ENCODE data around the gene IQCH. TPM values are rescaled to one million over a fixed set of nuclear protein-coding genes. Genes with fewer than 3 reads are reported as not detected.
"Not testable (repeated sequence)": the region's sequence is repeated elsewhere in the genome, so short reads cannot be mapped to it uniquely, and the experiment has no call there.

The IQCH gene
- total RNA-seq, 1 donor from 2014 or later: 5.2 TPM

DNA sequence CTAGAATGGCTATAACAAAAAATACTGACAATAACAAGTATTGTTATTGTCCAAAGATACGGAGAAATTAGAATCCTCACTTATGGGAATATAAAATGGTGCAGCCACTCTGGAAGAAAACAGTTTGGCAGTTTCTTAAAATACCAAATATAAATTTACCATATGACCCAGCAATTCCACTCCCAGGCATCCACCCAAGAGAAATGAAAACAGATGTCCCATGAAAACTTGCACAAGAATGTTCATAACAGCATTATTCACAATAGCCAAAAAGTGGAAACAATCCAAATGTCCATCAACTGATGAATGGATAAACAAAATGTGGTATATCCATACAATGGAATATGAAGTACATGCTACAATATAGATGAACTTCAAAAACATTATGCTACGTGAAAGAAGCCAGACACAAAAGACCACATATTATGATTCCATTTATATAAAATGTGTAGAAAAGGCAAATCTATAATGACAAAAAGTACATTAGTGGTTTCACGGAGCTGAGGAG lies 9.6 kb upstream of the IQCH start:
- TF ChIP-seq, protein P1, sequence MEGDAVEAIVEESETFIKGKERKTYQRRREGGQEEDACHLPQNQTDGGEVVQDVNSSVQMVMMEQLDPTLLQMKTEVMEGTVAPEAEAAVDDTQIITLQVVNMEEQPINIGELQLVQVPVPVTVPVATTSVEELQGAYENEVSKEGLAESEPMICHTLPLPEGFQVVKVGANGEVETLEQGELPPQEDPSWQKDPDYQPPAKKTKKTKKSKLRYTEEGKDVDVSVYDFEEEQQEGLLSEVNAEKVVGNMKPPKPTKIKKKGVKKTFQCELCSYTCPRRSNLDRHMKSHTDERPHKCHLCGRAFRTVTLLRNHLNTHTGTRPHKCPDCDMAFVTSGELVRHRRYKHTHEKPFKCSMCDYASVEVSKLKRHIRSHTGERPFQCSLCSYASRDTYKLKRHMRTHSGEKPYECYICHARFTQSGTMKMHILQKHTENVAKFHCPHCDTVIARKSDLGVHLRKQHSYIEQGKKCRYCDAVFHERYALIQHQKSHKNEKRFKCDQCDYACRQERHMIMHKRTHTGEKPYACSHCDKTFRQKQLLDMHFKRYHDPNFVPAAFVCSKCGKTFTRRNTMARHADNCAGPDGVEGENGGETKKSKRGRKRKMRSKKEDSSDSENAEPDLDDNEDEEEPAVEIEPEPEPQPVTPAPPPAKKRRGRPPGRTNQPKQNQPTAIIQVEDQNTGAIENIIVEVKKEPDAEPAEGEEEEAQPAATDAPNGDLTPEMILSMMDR (IDR thresholded peaks at IDR 0.05; ENCODE audit: unreplicated experiment): no peak
- H3K4me1 Mint-ChIP-seq (ENCODE audit: low read depth): peaks cover 14% of the 10 kb centered on the region
- no peak for DNase-seq (ENCODE audit: low spot score, unreplicated experiment)
- H3K27ac Mint-ChIP-seq: no peak overlapping the region
- H3K36me3 Mint-ChIP-seq (ENCODE audit: insufficient read depth): peaks cover 15% of the 10 kb centered on the region
- H3K27me3 Mint-ChIP-seq: no peaks in the 10 kb centered on the region
- peaks cover 4% of the 10 kb centered on the region for H3K9me3 Mint-ChIP-seq (ENCODE audit: low read depth)
- H3K4me3 Mint-ChIP-seq (ENCODE audit: low read depth): no peak overlapping the region

DNA sequence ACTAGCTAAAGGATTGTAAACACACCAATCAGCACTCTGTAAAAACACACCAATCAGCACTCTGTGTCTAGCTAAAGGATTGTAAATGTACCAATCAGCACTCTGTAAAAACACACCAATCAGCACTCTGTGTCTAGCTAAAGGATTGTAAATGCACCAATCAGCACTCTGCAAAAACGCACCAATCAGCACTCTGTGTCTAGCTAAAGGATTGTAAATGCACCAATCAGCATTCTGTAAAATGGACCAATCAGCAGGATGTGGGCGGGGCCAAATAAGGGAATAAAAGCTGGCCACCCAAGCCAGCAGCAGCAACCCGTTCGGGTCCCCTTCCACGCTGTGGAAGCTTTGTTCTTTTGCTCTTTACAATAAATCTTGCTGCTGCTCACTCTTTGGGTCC lies 8.0 kb upstream of the IQCH start:
- H3K27me3 Mint-ChIP-seq; H3K4me3 Mint-ChIP-seq (ENCODE audit: low read depth); H3K27ac Mint-ChIP-seq; H3K4me1 Mint-ChIP-seq (ENCODE audit: low read depth); DNase-seq (ENCODE audit: low spot score, unreplicated experiment); H3K9me3 Mint-ChIP-seq (ENCODE audit: low read depth): not testable (repeated sequence)
- H3K36me3 Mint-ChIP-seq (ENCODE audit: insufficient read depth): peaks cover 15% of the 10 kb centered on the region

DNA sequence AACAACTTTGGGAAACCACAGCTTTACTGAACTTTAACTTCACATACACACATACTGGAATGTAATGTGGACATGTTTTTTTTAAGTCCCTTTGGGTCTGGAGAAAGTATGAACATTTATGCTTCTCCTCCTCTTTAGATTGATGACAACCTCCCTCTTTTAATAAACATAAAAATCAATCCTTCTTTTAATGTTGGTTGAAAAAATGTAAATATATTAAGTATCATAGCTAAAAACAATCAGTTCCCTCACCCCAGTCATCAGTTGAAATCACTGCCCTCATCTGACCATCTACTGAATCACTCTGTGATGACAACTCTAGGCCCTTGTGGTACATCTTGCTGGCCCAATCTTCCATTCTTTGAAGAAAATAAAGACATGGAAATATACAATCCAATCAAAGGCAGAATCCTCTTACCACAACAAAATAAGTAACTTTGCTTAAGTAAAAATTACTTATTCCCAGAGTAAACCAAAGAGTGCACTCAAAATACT lies 6.5 kb upstream of the IQCH start:
- Mint-ChIP-seq H3K27me3 (no peaks in the 10 kb centered on the region), H3K4me3 (ENCODE audit: low read depth) (no peak overlapping the region), H3K27ac (no peak overlapping the region), H3K36me3 (ENCODE audit: insufficient read depth) (peaks cover 15% of the 10 kb centered on the region), H3K4me1 (ENCODE audit: low read depth) (peaks cover 1% of the 10 kb centered on the region), H3K9me3 (ENCODE audit: low read depth) (peaks cover 4% of the 10 kb centered on the region)
- DNase-seq (ENCODE audit: low spot score, unreplicated experiment): no peak
- TF ChIP-seq, protein P1 (IDR thresholded peaks at IDR 0.05; ENCODE audit: unreplicated experiment): no peak

DNA sequence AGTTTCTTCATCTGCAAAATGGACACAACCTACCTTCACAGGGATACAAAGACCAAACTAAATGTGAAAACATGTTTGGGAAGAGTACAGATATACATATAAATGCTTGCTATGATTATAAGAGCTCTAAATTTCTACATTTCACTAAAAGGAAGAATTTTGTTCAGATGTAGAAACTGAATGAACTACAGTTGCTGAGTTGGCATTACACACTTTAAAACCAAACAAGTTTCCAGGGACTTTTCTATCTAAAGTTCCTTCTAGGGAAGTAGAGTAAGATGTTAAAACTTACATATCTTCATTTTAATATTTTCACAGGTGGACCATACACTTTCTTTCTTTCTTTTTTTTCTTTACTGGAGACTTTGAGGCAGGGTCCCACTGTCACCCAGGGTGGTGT lies 4.8 kb upstream of the IQCH start:
- TF ChIP-seq, protein P1 (IDR thresholded peaks at IDR 0.05; ENCODE audit: unreplicated experiment): no peak
- no peak for DNase-seq (ENCODE audit: low spot score, unreplicated experiment)
- Mint-ChIP-seq H3K4me3 (ENCODE audit: low read depth) (no peak overlapping the region), H3K27me3 (no peaks in the 10 kb centered on the region), H3K9me3 (ENCODE audit: low read depth) (peaks cover 4% of the 10 kb centered on the region), H3K36me3 (ENCODE audit: insufficient read depth) (peaks cover 15% of the 10 kb centered on the region), H3K4me1 (ENCODE audit: low read depth) (peaks cover 8% of the 10 kb centered on the region), H3K27ac (no peak overlapping the region)

DNA sequence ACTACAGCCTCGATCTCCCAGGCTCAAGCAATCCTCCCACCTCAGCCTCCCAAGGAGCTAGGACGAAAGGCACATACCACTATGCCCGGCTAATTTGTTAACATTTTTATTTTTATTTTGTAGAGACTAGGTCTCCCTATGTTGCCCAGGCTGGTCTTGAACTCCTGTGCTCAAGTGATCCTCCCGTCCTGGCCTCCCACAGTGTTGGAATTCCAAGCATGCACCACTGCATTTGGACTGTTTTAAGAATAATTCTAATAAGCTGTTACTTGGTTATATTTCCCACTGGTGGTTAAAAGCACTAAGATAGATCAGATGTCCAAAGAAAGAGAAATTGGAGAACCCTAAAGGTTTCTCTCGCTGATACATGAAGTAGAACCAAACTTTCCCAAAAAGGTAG lies 3.3 kb upstream of the IQCH start:
- H3K27me3 Mint-ChIP-seq: no peaks in the 10 kb centered on the region

DNA sequence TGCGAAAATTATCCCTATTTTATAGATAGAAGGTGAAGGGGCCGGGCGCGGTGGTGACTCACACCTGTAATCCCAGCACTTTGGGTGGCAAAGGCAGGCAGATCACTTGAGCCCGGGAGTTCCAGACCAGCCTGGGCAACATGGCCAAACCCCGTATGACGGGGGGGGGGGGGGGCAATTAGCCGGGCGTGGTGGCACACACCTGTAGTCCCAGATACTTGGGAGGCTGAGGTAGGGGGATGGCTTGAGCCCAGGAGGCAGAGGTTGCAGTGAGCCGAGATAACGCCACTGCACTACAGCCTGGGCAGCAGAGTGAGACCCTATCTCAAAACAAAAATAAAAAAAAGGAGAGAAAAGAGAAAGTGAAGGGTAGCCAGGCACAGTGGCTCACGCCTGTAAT lies 1.5 kb upstream of the IQCH start:
- H3K36me3 Mint-ChIP-seq (ENCODE audit: insufficient read depth): no peaks in the 10 kb centered on the region
- H3K4me1 Mint-ChIP-seq (ENCODE audit: low read depth): peaks cover 17% of the 10 kb centered on the region
- H3K27ac Mint-ChIP-seq: no peak overlapping the region
- H3K9me3 Mint-ChIP-seq (ENCODE audit: low read depth): no peaks in the 10 kb centered on the region
- peak overlapping the region; percentile 94 for H3K4me3 Mint-ChIP-seq (ENCODE audit: low read depth)
- no peaks in the 10 kb centered on the region for H3K27me3 Mint-ChIP-seq
- no peak for DNase-seq (ENCODE audit: low spot score, unreplicated experiment)
- TF ChIP-seq, protein P1 (IDR thresholded peaks at IDR 0.05; ENCODE audit: unreplicated experiment): no peak

More for the DNA sequence above, 3.3 kb upstream of the IQCH start:
- H3K4me3 Mint-ChIP-seq (ENCODE audit: low read depth): no peak overlapping the region
- TF ChIP-seq, protein P1 (IDR thresholded peaks at IDR 0.05; ENCODE audit: unreplicated experiment): no peak
- peaks cover 17% of the 10 kb centered on the region for H3K4me1 Mint-ChIP-seq (ENCODE audit: low read depth)
- no peak overlapping the region for H3K27ac Mint-ChIP-seq
- peaks cover 4% of the 10 kb centered on the region for H3K9me3 Mint-ChIP-seq (ENCODE audit: low read depth)
- no peak for DNase-seq (ENCODE audit: low spot score, unreplicated experiment)
- peaks cover 8% of the 10 kb centered on the region for H3K36me3 Mint-ChIP-seq (ENCODE audit: insufficient read depth)
